ENCODE measurements around the gene OARD1. TPM values are rescaled to one million over a fixed set of nuclear protein-coding genes. Genes with fewer than 3 reads are reported as not detected.

Gene OARD1
- total RNA-seq, 4 donors from 2014 or later, result 11.9 to 19.4 (median 16.5) TPM

DNA sequence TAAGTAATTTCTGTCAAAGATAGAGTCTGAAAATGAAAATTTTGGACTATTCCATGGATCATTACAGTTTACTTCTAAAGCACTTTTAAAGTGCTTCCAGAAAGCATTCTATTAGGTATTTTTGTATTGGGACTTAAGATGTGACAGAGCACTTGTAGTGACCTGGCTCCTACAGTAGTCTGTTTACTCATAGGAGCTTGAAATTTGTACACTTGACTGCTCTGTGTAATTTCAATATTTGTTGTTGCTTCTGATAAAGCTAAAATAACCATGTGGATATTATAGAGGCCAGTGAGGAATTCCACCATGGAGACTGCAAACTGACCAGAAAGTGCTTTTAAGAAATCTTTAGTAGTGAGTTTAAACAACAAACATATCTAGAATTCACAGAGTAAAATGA lies 10.9 kb upstream of the OARD1 start:
- peaks cover 16 to 75% (median 47%) of the 10 kb centered on the region in 4 donors for H3K36me3 ChIP-seq
- no peaks in the 10 kb centered on the region for H3K9me3 ChIP-seq
- H3K27ac ChIP-seq (replicated peaks in 1 of 4), result no peak overlapping the region
- TF ChIP-seq POLR2A (IDR thresholded peaks at IDR 0.05; ENCODE audit: low read depth), result no peak
- TF ChIP-seq EP300 (IDR thresholded peaks at IDR 0.05), result no peak
- TF ChIP-seq CTCF (IDR thresholded peaks at IDR 0.05), result no peak
- no peak for TF ChIP-seq POLR2AphosphoS5 (IDR thresholded peaks at IDR 0.05)
- intact Hi-C loops (cut with DNase I), result no loop called here
- H3K27me3 ChIP-seq, result no peaks in the 10 kb centered on the region
- no peak overlapping the region for H3K4me3 ChIP-seq
- no peaks in the 10 kb centered on the region for H3K4me1 ChIP-seq
- no peak for DNase-seq (ENCODE audit: extremely low spot score)

DNA sequence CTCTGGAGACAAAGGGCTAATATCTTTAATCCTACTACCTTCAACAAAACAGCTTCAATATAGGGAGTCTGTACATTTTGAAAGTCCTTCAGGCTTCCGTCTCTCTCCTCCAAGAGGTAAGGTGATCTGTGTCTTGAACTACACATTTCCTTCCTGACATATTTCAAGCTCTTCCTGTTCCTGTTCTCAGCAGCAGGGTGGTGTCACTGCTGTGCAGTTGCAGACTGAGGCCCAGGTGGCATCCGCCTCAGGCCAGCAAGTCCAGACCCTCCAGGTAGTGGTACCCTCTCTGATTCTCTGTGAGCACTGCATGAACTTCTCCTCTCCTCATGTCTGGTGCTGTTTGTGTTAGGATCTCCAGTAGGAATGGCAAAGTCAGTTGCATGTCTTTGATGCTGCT lies 8.5 kb upstream of the OARD1 start:
- TF ChIP-seq EP300 (IDR thresholded peaks at IDR 0.05) (no peak), POLR2AphosphoS5 (IDR thresholded peaks at IDR 0.05) (no peak), POLR2A (IDR thresholded peaks at IDR 0.05; ENCODE audit: low read depth) (no peak), CTCF (IDR thresholded peaks at IDR 0.05) (no peak)
- intact Hi-C loops (cut with DNase I), result no loop called here
- Histone ChIP-seq H3K36me3 (peaks cover 16 to 59% (median 42%) of the 10 kb centered on the region in 4 donors), H3K4me1 (peaks cover 5 to 12% (median 9%) of the 10 kb centered on the region in 4 donors), H3K27ac (replicated peaks in 1 of 4) (no peak overlapping the region), H3K9me3 (no peaks in the 10 kb centered on the region), H3K4me3 (no peak overlapping the region), H3K27me3 (no peaks in the 10 kb centered on the region)
- DNase-seq (ENCODE audit: extremely low spot score), result no peak
- 100% methylated on average over 2 of the region's 2 CpGs for WGBS

DNA sequence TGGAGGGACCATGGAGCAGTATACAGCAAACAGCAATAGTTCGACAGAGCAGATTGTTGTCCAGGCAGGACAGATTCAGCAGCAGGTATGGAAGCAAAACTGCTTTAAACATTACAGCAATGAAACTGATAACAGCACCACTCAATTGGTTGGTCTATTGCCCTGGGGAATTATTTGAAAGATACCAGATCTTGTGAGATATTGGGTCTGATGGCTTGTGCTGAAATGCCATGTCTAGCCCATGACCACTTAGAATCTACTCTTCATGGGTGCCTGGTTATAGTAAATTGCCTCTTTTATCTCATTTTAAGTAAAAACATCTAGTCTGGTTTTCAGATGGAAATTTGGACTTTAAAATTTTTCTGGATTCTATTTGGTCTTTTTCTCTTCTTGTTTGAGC lies 6.9 kb upstream of the OARD1 start:
- WGBS, result 100% methylated on average over 1 of the region's 1 CpG
- no peak for TF ChIP-seq EP300 (IDR thresholded peaks at IDR 0.05)
- no peak for TF ChIP-seq CTCF (IDR thresholded peaks at IDR 0.05)
- TF ChIP-seq POLR2A (IDR thresholded peaks at IDR 0.05; ENCODE audit: low read depth), result no peak
- no peak for TF ChIP-seq POLR2AphosphoS5 (IDR thresholded peaks at IDR 0.05)
- intact Hi-C loops (cut with DNase I), result no loop called here
- DNase-seq (ENCODE audit: extremely low spot score), result no peak
- Histone ChIP-seq H3K27me3 (no peaks in the 10 kb centered on the region), H3K4me3 (no peak overlapping the region), H3K4me1 (peaks cover 20 to 28% (median 24%) of the 10 kb centered on the region in 4 donors), H3K9me3 (no peaks in the 10 kb centered on the region), H3K36me3 (peaks cover 9 to 45% (median 30%) of the 10 kb centered on the region in 4 donors), H3K27ac (replicated peaks in 1 of 4) (no peak overlapping the region)

- DNase-seq (ENCODE audit: extremely low spot score), result no peak
These were observed 5.9 kb upstream of the OARD1 start for GRCh38 chr6:41078101-41078500.

DNA sequence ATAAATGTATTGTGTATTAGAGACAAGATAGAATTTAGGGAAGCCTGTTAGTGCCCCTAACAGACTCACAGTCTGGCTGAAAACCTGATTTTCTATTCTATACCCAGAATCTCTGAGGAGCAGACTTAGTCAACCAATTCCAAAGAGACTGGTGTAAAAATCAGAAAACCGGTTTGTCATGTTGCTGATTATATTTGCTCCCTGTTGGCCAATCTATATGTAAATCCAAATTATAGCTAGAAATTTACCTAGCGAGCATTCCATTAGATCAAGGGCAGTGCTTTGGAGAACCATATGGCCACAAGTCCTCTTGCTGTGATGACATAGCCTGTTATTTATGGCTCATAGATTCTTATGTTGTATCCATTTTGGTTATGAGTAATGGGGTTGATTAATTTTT lies 5.4 kb upstream of the OARD1 start:
- Histone ChIP-seq H3K27ac (replicated peaks in 1 of 4) (no peak overlapping the region), H3K36me3 (peaks cover 6 to 32% (median 22%) of the 10 kb centered on the region in 4 donors), H3K27me3 (no peaks in the 10 kb centered on the region), H3K4me3 (no peak overlapping the region), H3K9me3 (no peaks in the 10 kb centered on the region), H3K4me1 (peaks cover 20 to 29% (median 27%) of the 10 kb centered on the region in 4 donors)
- intact Hi-C loops (cut with DNase I), result no loop called here
- 91% methylated on average over 2 of the region's 2 CpGs for WGBS
- no peak for DNase-seq (ENCODE audit: extremely low spot score)
- TF ChIP-seq CTCF (IDR thresholded peaks at IDR 0.05), result no peak
- no peak for TF ChIP-seq POLR2AphosphoS5 (IDR thresholded peaks at IDR 0.05)
- no peak for TF ChIP-seq POLR2A (IDR thresholded peaks at IDR 0.05; ENCODE audit: low read depth)
- no peak for TF ChIP-seq EP300 (IDR thresholded peaks at IDR 0.05)

More at GRCh38 chr6:41078101-41078500, 5.9 kb upstream of the OARD1 start:
- WGBS, result 90% methylated on average over 3 of the region's 3 CpGs
- H3K4me3 ChIP-seq, result no peak overlapping the region
- no peaks in the 10 kb centered on the region for H3K27me3 ChIP-seq
- peaks cover 6 to 35% (median 23%) of the 10 kb centered on the region in 4 donors for H3K36me3 ChIP-seq
- H3K9me3 ChIP-seq, result no peaks in the 10 kb centered on the region
- TF ChIP-seq POLR2AphosphoS5 (IDR thresholded peaks at IDR 0.05), result no peak
- H3K27ac ChIP-seq (replicated peaks in 1 of 4), result no peak overlapping the region
- H3K4me1 ChIP-seq, result peaks cover 20 to 29% (median 27%) of the 10 kb centered on the region in 4 donors
- intact Hi-C loops (cut with DNase I), result no loop called here

All from esophagus muscularis mucosa (tissue), 4 donors.